Measurements from ENCODE around the gene ZNF213. TPM values are rescaled to one million over a fixed set of nuclear protein-coding genes. Genes with fewer than 3 reads are reported as not detected.

Gene ZNF213
- total RNA-seq, 1 experiment from 2014 or later: 12.3 TPM

- Histone ChIP-seq H3K4me1 (ENCODE audit: control insufficient read depth, insufficient read depth, low read length) (no peaks in the 10 kb centered on the region; the same call in 1 of the 2 replicates), H3K9me3 (ENCODE audit: control insufficient read depth, insufficient read depth, low read depth, low read length) (no peaks in the 10 kb centered on the region), H3K27me3 (ENCODE audit: control insufficient read depth, insufficient read depth, low read length) (no peaks in the 10 kb centered on the region), H3K27ac (ENCODE audit: low read length) (no peak overlapping the region), H3K36me3 (ENCODE audit: control insufficient read depth, insufficient read depth, low read length) (no peaks in the 10 kb centered on the region; the same call in 1 of the 2 replicates), H3K4me3 (ENCODE audit: low read depth in 2 of 2, low read length in 2 of 2) (no peak overlapping the region)
- BruUV-seq (replicated peaks): no TSS peak
- ChIA-PET CTCF (no interaction called here), POLR2A (no interaction called here)
- in situ Hi-C loops (cut with HindIII; ENCODE audit: low pct_unique_long_range_greater_than_20kb, low sequenced_read_pairs): no loop called here
- DNase-seq (ENCODE audit: low read depth, low spot score): no peak
- no peak for ATAC-seq
- intact Hi-C loops (cut with micrococcal nuclease; ENCODE audit: unreplicated experiment): loop anchor here (10.0 kb wide), 1 partner anchor 73 kb away; no protein-coding TSS in a partner anchor
- TF ChIP-seq TCF7L2 (IDR thresholded peaks at IDR 0.05; ENCODE audit: low read depth, low read length) (no peak), CTCF (IDR thresholded peaks at IDR 0.05) (no peak), POLR2AphosphoS5 (IDR thresholded peaks at IDR 0.05; ENCODE audit: low read depth, low read length) (no peak), SIN3A (IDR thresholded peaks at IDR 0.05; ENCODE audit: borderline replicate concordance, insufficient read depth, low read depth, low read length) (no peak), REST (IDR thresholded peaks at IDR 0.05; ENCODE audit: insufficient read depth in 1 of 2, low read depth in 2 of 2, low read length in 1 of 2) (no peak)
Observed at GRCh38 chr16:3127745-3128144, 7.1 kb upstream of the ZNF213 start.

GRCh38 chr16:3129137-3130131 lies 5.4 kb upstream of the ZNF213 start:
- Histone ChIP-seq H3K36me3 (ENCODE audit: control insufficient read depth, insufficient read depth, low read length) (peaks cover 8% of the 10 kb centered on the region), H3K4me1 (ENCODE audit: control insufficient read depth, insufficient read depth, low read length) (no peaks in the 10 kb centered on the region; the same call in 1 of the 2 replicates), H3K9me3 (ENCODE audit: control insufficient read depth, insufficient read depth, low read depth, low read length) (no peaks in the 10 kb centered on the region), H3K27ac (ENCODE audit: low read length) (peak overlapping the region; percentile 41; the same call in 1 of the 2 replicates), H3K4me3 (ENCODE audit: low read depth in 2 of 2, low read length in 2 of 2) (peak overlapping the region; percentile 1 to 6; a peak in 3 of 4 replicates), H3K27me3 (ENCODE audit: control insufficient read depth, insufficient read depth, low read length) (no peaks in the 10 kb centered on the region)
- no TSS peak for BruUV-seq (replicated peaks)
- in situ Hi-C loops (cut with HindIII; ENCODE audit: low pct_unique_long_range_greater_than_20kb, low sequenced_read_pairs): no loop called here
- intact Hi-C loops (cut with micrococcal nuclease; ENCODE audit: unreplicated experiment): loop anchor here (10.0 kb wide), 1 partner anchor 75 kb away; no protein-coding TSS in a partner anchor
- TF ChIP-seq POLR2AphosphoS5 (IDR thresholded peaks at IDR 0.05; ENCODE audit: low read depth, low read length) (peak; percentile 66), TCF7L2 (IDR thresholded peaks at IDR 0.05; ENCODE audit: low read depth, low read length) (no peak), CTCF (IDR thresholded peaks at IDR 0.05) (peak; percentile 97)
- ATAC-seq: peak; percentile 76
- ChIA-PET CTCF (interaction anchor here (0.6 to 2.1 kb wide), 11 partner anchors 8 to 343 kb away, joined by 3 to 10 read pairs (median 5); no protein-coding TSS in a partner anchor), POLR2A (interaction anchor here (0.5 kb wide), 1 partner anchor 390 kb away, joined by 3 read pairs; no protein-coding TSS in a partner anchor)
- no peak for DNase-seq (ENCODE audit: low read depth, low spot score)

All from Panc1 (cell line).